ENCODE measurements around the gene SLN.
A peak's percentile ranks its signal among the peaks of the same experiment; 100 is the strongest.
"Not testable (repeated sequence)": the region's sequence is repeated elsewhere in the genome, so short reads cannot be mapped to it uniquely, and the experiment has no call there.

The SLN gene

GRCh38 chr11:107711861-107712755 is at the start of gene SLN:
Gene SLN, minus strand, starts transcription at chr11:107712056.
- DNase-seq (ENCODE audit: low spot score): no peak

DNA sequence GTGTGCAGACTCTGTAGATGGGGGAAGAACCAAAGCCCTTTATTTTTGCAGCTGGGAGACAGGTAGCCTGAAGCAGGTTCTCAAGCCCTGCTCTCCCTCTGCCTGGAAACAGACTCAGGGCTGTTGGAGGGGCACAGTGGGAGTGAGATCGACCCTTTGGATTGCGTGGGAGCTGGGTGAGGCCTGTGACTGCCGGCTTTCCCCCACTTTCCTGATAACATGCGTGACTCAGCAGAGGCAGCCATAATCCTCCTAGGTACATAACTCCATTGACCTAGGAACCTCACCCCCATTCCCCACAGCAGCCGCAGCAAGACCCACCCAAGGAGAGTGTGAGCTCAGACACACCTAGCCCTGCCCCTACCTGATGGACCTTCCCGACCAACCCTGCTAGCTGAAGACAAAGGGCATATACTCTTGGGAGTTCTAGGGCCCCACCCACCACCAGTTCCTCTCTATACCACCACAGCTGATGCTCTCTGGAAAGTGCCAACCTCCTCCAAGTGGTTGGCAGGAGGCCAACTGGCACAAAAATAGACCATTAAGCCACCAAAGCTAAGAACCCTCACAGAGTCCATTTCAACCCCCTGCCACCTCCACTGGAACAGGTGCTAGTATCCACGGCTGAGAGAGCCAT is 47.0 kb upstream of the SLN start:
- DNase-seq (ENCODE audit: low spot score): not testable (repeated sequence)

GRCh38 chr11:107757661-107758060 is 45.8 kb upstream of the SLN start:
- DNase-seq (ENCODE audit: low spot score): no peak

GRCh38 chr11:107756553-107756952 is 44.7 kb upstream of the SLN start:
- no peak for DNase-seq (ENCODE audit: low spot score)

- no peak for DNase-seq (ENCODE audit: low spot score)
These were observed 41.3 kb upstream of the SLN start for GRCh38 chr11:107752949-107753822.

DNA sequence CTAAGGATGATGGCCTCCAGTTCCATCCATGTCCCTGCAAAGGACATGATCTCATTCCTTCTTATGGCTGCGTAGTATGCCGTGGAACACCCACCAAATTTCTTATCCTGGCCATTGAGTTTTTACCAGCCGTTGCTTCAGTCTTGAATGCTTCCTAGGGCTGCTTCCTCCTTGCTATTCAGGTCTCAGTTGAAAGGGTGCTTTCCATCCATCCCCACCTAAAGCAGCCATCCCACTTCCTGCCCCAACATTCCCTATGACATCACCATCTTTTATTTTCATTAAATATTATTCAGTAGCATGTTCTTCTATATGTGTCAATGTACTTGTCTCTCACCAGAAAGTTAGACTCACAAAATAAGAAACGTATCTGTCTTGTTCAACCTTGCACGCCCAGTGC is 40.7 kb upstream of the SLN start:
- DNase-seq (ENCODE audit: low spot score): no peak

GRCh38 chr11:107751082-107751481 is 39.2 kb upstream of the SLN start:
- DNase-seq (ENCODE audit: low spot score): no peak

GRCh38 chr11:107750313-107750712 is 38.5 kb upstream of the SLN start:
- no peak for DNase-seq (ENCODE audit: low spot score)

DNA sequence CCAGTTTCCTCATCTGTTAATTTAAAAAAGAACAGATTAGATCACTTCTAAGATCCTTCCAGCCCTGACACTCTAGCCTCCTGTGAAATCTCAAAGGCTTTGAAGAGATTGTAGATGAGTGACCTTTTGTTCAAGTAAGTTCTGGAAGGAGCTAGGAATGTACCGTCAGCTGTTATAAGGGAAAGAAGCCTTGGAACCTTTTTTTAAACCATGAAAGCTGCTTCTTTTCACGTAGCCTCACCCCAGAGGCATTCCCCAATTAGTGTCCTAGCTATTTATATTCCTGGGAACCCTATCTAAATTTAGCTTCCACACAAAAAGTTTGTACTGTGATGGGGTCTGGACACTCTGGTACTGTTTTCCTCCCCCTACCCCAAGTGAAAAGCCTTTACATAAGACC is 35.8 kb upstream of the SLN start:
- DNase-seq (ENCODE audit: low spot score): no peak

DNA sequence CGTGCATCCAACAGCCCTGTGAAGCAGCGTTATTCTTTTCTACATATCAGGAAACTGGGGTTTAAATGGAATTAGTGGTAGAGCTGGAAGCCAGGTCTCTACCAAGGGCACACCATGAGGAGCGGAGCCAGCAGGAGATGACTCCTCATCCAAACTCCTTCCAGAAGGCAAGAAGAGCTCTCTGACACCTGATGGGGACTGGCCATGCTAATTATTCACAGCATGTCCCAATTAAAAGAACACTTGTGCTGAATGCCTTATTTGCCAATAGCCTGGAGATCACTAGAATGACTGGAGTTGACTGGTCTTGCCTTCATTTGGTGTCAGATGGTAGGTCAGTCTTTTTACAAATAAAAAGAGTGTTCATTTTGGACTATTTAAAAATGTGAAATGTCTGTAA is 32.9 kb upstream of the SLN start:
- no peak for DNase-seq (ENCODE audit: low spot score)

DNA sequence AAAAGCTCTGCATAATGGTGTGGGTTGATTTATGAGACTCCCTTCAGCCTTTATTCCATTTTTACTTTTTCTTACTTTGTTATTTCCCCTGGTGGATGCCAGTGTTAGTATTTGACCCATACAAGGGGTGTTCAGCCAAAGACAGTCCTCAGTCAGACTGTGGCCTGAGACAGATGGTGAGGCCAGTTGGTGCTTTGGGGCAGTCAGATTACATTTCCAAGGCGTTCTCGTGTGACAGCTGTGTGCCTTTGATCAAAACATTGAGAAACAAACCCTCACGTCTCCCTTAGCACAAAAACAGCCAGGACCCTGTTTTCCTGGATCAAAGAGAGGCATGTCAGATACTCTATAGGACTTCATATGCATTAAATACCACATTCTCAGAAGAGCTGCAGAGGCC is 31.3 kb upstream of the SLN start:
- DNase-seq (ENCODE audit: low spot score): no peak

DNA sequence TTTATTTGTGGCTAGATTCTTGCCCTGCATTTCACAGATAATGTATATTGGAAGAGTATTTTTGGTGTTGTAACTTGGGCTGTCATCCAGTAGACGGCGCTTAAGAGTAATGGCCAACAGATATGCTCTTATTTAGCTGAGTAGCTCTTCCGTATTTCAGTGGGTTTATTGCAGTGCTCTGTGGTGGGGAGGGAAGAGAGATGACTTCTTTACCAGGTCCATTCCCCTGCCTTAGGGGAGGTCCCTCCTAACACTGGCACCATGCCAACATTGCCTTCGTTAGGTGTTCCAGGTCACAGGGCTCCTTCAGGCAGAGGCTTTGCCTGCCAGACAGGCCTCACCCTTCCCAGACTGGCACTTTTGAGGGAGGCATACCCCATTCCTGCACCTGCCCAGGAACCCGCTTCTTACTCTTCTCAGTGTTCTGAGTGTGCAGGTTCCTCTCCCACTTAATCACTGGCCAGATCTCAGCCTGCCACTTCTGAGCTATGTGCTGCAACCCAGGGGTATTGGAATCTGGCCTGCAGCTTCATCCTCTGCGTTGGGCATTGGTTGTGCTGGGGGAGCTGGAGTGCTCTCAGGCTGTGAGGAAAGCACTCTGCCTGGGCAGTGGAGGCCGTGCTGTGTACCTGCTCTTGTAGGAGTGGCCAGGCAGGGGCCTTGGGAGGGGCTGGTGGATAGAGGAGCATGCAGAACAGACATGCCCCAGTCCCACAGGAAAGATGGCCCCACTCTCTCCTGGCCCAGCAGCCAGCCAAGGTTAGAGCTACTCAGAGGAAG is 29.4 kb upstream of the SLN start:
- peak; percentile 17 for DNase-seq (ENCODE audit: low spot score)

DNA sequence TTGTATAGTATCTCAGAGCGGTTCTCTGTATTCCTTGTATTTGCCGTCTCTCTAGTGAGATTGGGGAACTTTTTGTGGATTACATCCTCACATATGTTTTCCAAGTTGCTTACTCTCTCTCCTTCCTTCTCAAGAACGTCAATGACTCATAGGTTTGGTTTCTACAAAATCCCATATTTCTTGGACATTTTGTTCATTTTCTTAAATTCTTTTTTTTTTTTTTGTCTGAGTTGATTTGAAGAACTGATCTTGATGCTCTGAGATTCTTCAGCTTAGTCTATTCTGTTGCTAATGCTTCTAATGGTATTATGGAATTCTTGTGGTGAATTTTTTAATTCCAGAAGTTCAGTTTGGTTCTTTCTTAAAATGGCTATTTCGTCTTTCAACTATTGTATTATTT is 28.4 kb upstream of the SLN start:
- no peak for DNase-seq (ENCODE audit: low spot score)

GRCh38 chr11:107736546-107736945 is 24.7 kb upstream of the SLN start:
- DNase-seq (ENCODE audit: low spot score): no peak

- DNase-seq (ENCODE audit: low spot score): no peak
These were observed 21.7 kb upstream of the SLN start for GRCh38 chr11:107733518-107733917.

DNA sequence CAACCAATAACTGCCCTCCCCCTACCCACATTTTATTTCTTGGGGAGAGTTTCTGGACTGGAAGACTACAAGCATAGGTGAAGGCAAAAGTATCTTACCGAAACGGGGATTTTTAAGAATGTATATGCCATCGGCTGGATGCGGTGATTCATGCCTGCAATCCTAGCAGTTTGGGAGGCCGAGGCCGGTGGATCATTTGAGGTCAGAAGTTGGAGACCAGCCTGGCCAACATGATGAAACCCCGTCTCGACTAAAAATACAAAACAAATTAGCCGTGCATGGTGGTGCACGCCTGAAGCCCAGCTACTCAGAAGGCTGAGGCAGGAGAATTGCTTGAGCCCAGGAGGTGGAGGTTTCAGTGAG is 20.8 kb upstream of the SLN start:
- no peak for DNase-seq (ENCODE audit: low spot score)

DNA sequence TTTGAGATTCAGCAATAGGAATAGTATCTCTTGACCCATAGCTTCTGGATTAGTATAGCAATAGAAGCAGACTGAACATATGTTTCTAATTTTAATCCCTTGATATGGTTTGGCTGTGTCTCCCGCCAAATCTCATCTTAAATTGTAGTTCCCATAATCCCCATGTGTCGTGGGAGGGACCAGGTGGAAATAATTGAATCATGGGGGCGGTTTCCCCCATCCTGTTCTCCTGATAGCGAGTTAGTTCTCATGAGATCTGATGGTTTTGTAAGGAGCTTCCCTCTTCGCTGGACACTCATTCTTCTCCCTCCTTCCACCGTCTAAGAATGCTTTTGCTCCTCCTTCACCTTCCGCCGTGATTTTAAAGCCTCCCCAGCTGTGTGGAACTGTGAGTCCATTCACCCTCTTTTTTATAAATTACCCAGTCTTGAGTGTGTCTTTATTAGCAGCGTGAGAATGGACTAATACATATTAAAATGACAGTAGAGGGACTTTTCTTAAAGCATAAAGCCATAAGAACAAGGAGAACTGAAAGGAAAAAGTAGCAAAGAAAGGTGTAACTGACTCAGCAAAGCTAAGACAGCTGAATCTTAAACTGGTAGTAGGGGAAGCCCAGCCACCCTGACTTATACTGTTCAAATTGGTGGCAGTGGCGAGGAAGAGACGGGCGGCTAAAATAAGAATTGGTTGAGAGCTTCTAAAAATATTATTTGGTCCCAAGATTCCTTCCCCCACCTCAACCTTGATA is 20.3 kb upstream of the SLN start:
- no peak for DNase-seq (ENCODE audit: low spot score)

DNA sequence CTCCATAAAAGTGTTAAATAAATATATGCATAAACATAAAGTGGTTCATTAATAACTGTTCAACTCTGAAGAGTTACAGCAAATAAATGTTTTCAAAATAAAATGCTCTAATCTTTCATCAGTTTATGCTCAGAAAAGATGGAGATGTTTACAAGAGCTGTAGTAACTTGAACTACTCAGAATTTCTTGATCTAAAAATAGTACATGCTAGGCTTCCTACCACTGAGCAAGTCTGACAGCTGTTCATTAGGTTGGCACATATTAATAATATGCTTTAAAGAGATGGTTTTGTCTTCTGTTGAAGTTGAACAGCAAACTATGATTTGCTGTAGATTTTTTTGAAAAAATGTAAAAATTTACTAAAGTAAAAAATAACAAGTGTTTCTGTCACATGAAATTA is 10.8 kb upstream of the SLN start:
- no peak for DNase-seq (ENCODE audit: low spot score)

DNA sequence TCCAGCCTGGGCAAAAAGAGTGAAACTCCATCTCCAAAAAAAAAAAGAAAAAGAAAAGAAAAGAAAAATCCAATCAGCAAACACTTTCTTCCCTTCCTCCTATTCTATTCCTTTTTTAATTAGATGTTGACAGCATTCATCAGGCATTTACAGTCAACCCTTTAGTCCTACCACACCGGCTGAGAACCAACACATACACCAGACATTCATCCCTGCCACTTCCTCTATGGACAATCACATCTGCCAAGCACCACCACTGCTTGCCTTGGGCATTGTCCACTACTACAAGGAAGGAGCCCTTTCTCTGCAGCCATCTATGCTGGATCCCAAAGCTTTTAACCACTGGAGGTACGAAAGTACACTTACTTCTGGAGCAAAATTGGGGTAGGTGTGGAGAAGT is 9.4 kb upstream of the SLN start:
- DNase-seq (ENCODE audit: low spot score): no peak

DNA sequence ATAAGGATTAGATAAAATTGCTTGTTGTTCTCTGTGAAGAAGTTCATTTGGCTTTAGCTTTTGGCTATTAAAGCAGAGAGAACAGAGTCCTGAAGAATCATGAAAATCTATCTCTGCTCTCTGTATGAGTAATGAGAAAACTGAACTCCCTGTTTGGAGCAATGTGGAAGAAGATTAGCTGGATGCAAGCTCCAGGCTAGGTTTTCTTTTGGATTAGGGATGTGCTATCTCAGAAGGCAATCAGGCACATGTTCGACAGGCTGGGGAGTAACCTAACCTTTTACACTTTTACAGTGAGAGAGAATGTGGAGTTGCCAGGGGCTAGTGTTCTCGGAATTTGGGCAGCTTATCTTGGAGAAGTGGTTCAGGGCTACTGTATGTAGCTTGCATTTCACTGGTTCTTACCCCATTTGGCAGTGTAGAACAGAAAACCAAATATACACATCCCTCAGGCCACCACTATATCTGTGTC is 8.5 kb upstream of the SLN start:
- DNase-seq (ENCODE audit: low spot score): no peak
